Hepatocyte (in vitro differentiated cells): ENCODE data around the gene MPEG1.

Source experiments
- EZH2 ChIP-seq: fragments of 200-600 bp; sonication (generic); IDR thresholded peaks from 2 replicates; pipeline ENCODE4 v1.6.1; 2016; ENCODE audit warnings: antibody characterized with exemption, mild to moderate bottlenecking, borderline replicate concordance
- TF ChIP-seq, protein P1 (sequence below): fragments of 200-600 bp; sonication (generic); IDR thresholded peaks from 2 replicates; pipeline ENCODE4 v1.5.1; 2016; ENCODE audit warnings: antibody characterized with exemption, mild to moderate bottlenecking; ENCODE audit not compliant: poor library complexity

DNA sequence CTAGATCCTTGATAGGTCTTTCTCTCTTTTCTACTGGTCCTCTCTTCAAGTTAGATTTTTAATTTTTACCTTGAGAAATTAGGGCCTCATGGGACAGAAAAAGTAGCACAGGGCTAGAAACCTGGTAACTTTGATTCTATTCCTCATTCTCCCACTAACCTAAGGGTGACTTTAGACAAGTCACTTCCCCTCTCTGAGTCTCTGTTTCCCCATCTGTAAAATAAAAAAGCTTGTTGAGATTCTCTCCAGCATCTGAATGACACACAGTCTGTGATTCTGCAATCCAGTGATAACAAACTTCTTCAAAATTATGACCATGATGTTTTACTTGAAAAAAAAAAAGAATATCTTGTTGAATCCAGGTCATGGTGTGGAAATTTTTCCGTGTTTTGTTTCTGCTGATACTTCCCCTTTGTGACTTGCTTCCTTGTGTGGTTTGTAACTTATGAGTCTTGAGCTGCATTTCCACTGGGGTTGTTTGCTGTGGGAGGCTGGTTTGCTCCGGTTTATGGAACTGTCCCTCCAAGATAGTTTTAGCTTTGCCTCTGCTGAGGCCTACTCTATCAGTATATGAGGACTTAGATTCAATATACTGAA, 9.8 kb upstream of the MPEG1 start:
- TF ChIP-seq, protein P1, sequence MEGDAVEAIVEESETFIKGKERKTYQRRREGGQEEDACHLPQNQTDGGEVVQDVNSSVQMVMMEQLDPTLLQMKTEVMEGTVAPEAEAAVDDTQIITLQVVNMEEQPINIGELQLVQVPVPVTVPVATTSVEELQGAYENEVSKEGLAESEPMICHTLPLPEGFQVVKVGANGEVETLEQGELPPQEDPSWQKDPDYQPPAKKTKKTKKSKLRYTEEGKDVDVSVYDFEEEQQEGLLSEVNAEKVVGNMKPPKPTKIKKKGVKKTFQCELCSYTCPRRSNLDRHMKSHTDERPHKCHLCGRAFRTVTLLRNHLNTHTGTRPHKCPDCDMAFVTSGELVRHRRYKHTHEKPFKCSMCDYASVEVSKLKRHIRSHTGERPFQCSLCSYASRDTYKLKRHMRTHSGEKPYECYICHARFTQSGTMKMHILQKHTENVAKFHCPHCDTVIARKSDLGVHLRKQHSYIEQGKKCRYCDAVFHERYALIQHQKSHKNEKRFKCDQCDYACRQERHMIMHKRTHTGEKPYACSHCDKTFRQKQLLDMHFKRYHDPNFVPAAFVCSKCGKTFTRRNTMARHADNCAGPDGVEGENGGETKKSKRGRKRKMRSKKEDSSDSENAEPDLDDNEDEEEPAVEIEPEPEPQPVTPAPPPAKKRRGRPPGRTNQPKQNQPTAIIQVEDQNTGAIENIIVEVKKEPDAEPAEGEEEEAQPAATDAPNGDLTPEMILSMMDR: no peak
- no peak for TF ChIP-seq EZH2
